Mesothelial cell of epicardium (in vitro differentiated cells): ENCODE data around the gene RBMS2. TPM values are rescaled to one million over a fixed set of nuclear protein-coding genes. Genes with fewer than 3 reads are reported as not detected.

Experiments
- DNase-seq, 2 experiments: peaks; one replicate each; pipeline ENCODE4 v3.0.0; 2021; ENCODE audit warnings: low spot score in 2 of 2; ENCODE audit not compliant: unreplicated experiment in 2 of 2
- H3K27ac Mint-ChIP-seq: 2 replicates; pipeline ENCODE4 v1.8.0; 2021; ENCODE audit warnings: mixed read lengths
- H3K27me3 Mint-ChIP-seq: 2 replicates; pipeline ENCODE4 v1.8.0; 2021; ENCODE audit warnings: low read depth, mixed read lengths
- H3K36me3 Mint-ChIP-seq: 2 replicates; pipeline ENCODE4 v1.8.0; 2021; ENCODE audit warnings: mixed read lengths
- H3K4me1 Mint-ChIP-seq: 2 replicates; pipeline ENCODE4 v1.8.0; 2021; ENCODE audit warnings: mixed read lengths
- H3K4me3 Mint-ChIP-seq: 2 replicates; pipeline ENCODE4 v1.8.0; 2021; ENCODE audit warnings: mild to moderate bottlenecking, moderate library complexity, mixed read lengths
- H3K9me3 Mint-ChIP-seq: 2 replicates; pipeline ENCODE4 v1.8.0; 2021; ENCODE audit warnings: mixed read lengths
- CTCF ChIP-seq: fragments of 200-600 bp; sonication (generic); IDR thresholded peaks from one replicate; pipeline ENCODE4 v1.5.0; 2021; ENCODE audit warnings: antibody characterized with exemption; ENCODE audit not compliant: unreplicated experiment
- total RNA-seq: library from RNA; stranded (reverse); gene quantifications from 3 replicates; pipeline ENCODE4 v1.2.1, GENCODE V29; 2021

RBMS2 gene
- 78.0 to 89.3 TPM (median 84.3 TPM) in 3 replicates for total RNA-seq

DNA sequence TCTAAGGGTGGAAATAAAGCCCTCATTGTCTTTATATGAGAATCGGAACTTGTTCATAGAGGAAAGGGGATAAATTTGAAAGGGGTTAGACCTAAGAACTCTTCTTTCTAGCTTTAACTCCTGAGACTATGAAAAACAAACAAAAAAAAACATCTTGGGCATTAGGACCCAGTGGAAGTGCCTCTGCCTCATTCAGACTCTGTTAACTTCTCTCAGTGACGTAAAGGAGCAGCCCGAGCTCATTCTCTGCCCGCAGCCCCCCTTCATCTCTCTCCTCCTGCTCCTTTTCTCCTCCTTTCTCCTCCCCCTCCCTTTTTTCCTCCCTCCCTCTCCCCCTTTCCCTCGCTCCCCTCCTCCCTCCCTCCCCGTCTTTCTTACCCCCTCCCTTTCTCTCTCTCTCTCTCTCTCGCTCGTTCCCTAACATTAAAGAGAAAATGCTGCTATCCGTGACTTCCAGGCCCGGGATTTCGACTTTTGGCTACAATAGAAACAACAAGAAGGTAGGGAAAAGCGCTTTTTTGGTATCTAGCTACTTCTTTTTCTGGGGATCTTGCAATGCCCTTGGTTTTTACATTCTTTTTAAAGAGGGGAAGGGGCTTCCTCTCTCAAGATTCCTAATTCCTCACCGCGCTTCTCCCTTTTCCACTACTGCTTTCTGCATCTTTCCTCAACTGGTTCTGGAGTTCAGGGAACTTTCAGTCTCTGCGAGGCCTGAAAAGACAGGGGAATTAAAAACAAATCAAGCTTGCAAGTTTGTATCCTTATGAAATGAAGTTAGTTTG is at the start of gene RBMS2:
RBMS2 (plus strand) TSS at position 231 of the 782 bp plus-strand sequence; CDS start at position 435, 204 bp downstream.
- Mint-ChIP-seq H3K4me1 (peaks cover 48% of the 10 kb centered on the region), H3K4me3 (peak within 1 kb of the TSS; percentile 81), H3K36me3 (no peaks in the 10 kb centered on the region), H3K27ac (peak within 1 kb of the TSS; percentile 98), H3K27me3 (no peaks in the 10 kb centered on the region), H3K9me3 (no peaks in the 10 kb centered on the region)
- TF ChIP-seq CTCF, result no peak
- DNase-seq, result peak; percentile 61

- Mint-ChIP-seq H3K36me3 (peaks cover 5% of the 10 kb centered on the region), H3K9me3 (no peaks in the 10 kb centered on the region), H3K4me3 (no peak overlapping the region), H3K27ac (no peak overlapping the region), H3K4me1 (peaks cover 7% of the 10 kb centered on the region), H3K27me3 (no peaks in the 10 kb centered on the region)
- TF ChIP-seq CTCF, result no peak
- no peak for DNase-seq
These were observed 47.2 kb upstream of the RBMS2 start for GRCh38 chr12:56474389-56474788.

DNA sequence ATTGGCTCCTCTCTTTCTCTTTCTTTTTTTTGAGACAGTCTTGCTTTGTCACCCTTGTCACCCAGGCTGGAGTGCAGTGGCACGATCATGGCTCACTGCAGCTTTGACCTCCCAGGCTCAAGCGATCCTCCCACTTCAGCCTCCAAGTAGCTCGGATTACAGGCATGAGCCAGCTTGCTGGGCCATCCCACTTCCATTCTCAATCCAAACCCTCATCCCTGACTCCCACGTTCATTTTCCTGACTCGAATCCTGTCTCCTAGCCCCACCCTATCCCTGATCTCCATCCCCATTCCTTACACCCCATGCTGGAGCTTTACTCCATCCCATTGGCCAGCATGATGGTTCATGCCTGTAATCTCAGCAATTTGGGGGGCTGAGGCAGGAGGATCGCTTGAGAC is 45.5 kb upstream of the RBMS2 start:
- no peaks in the 10 kb centered on the region for H3K27me3 Mint-ChIP-seq
- no peak for DNase-seq
- no peaks in the 10 kb centered on the region for H3K36me3 Mint-ChIP-seq
- H3K4me3 Mint-ChIP-seq, result no peak overlapping the region
- no peak overlapping the region for H3K27ac Mint-ChIP-seq
- no peaks in the 10 kb centered on the region for H3K9me3 Mint-ChIP-seq
- H3K4me1 Mint-ChIP-seq, result no peaks in the 10 kb centered on the region
- TF ChIP-seq CTCF, result no peak

DNA sequence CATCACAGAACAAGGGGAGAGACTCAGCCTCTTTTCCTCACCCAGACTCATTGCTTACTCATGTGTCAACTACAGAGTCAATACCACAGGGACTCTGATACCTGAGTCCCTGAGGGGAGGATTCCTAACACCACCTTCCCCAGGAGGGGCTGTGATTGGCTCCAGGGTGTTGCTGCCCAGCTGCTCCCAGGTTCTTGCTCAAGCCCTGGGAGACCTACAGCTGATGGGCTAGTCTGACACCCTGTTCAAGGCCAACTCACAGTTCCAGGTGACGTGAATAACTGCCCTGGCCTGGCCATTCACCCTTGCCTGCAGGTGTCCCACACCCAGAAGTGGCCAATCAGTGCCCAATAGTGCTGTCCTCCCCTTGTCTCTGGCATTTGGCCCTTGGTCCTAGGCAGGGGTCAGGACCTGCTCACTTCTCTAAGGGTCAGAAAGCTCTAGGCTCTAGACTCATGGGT is 44.6 kb upstream of the RBMS2 start:
- no peak overlapping the region for H3K27ac Mint-ChIP-seq
- no peaks in the 10 kb centered on the region for H3K9me3 Mint-ChIP-seq
- H3K36me3 Mint-ChIP-seq, result no peaks in the 10 kb centered on the region
- no peaks in the 10 kb centered on the region for H3K27me3 Mint-ChIP-seq
- no peaks in the 10 kb centered on the region for H3K4me1 Mint-ChIP-seq
- no peak overlapping the region for H3K4me3 Mint-ChIP-seq
- TF ChIP-seq CTCF, result no peak
- DNase-seq, result no peak

DNA sequence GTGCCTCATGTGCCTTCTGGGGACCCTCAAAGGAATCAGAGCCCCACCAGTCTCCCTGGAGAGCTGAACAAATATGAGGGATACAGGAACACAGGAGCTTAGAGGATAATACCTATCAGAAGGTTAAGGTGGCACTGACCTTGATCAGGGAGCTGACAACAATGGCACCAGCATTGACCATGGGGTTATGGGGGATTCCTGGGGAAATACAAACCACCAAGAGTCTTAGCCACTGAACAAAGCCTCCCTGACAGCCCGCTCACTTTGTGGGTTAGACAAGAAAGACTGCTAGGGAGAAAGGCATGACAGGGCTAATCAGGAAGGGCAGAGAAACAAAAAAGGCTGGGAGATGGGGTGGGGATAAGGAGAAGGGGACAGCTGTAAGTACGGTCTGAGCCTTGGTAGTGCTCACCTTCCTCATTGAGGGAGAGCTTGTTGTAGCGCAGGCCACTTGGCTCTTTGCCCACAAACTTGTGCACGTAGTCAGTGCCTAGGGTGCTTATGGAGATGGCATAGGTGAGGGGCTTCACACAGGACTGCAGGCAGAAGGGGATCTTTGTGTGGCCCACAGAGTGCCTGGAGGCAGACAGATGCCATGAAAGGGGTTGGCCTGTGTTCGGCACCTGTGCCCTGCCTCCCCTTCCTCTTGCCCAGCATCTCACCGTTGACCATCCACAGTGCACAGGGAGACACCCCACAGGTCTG is 43.9 kb upstream of the RBMS2 start:
- no peak overlapping the region for H3K4me3 Mint-ChIP-seq
- TF ChIP-seq CTCF, result no peak
- no peaks in the 10 kb centered on the region for H3K36me3 Mint-ChIP-seq
- H3K27me3 Mint-ChIP-seq, result no peaks in the 10 kb centered on the region
- DNase-seq, result no peak
- H3K4me1 Mint-ChIP-seq, result no peaks in the 10 kb centered on the region
- H3K27ac Mint-ChIP-seq, result no peak overlapping the region
- H3K9me3 Mint-ChIP-seq, result no peaks in the 10 kb centered on the region
